Lung (tissue), 12 donors: ENCODE results near the gene CACNA1A. TPM values are rescaled to one million over a fixed set of nuclear protein-coding genes. Genes with fewer than 3 reads are reported as not detected.

Experiments
- ATAC-seq: fragments of 200-7000 bp; cut with Tn5 transposase; one replicate; pipeline ENCODE4 v1.9.1; 2020; ENCODE audit warnings: moderate number of reproducible peaks; ENCODE audit not compliant: insufficient read depth, low FRiP score
- DNase-seq, 3 donors: peaks; one replicate each; pipeline ENCODE4 v3.0.0-alpha.2; 2013 to 2017
- H3K27ac ChIP-seq, 2 donors: one replicate each; pipeline ENCODE4 v1.5.1; 2013; ENCODE audit warnings: mild to moderate bottlenecking in 2 of 2, moderate library complexity in 2 of 2, control low read depth in 1 of 2, inconsistent platforms in 1 of 2, low read depth in 1 of 2, low read length in 1 of 2
- H3K27me3 ChIP-seq, 3 donors: one replicate each; pipeline ENCODE4 v1.5.1; 2013; ENCODE audit warnings: low read length in 2 of 3; ENCODE audit not compliant: control insufficient read depth in 3 of 3, insufficient read depth in 3 of 3
- H3K36me3 ChIP-seq, 4 donors: one replicate each; pipeline ENCODE4 v1.5.1; 2013; ENCODE audit warnings: low read length in 4 of 4, mild to moderate bottlenecking in 1 of 4, moderate library complexity in 1 of 4; ENCODE audit not compliant: control insufficient read depth in 4 of 4, insufficient read depth in 4 of 4
- H3K4me1 ChIP-seq, 5 donors: one replicate each; pipeline ENCODE4 v1.5.1; 2013; ENCODE audit warnings: low read length in 5 of 5, mild to moderate bottlenecking in 2 of 5, moderate library complexity in 1 of 5; ENCODE audit not compliant: control insufficient read depth in 5 of 5, insufficient read depth in 5 of 5
- H3K4me3 ChIP-seq: one replicate; pipeline ENCODE4 v1.5.1; 2013; ENCODE audit warnings: mild to moderate bottlenecking, control low read depth, moderate library complexity
- H3K9ac ChIP-seq, 2 donors: one replicate each; pipeline ENCODE4 v1.5.1; 2013; ENCODE audit warnings: low read length in 2 of 2, control low read depth in 1 of 2; ENCODE audit not compliant: insufficient read depth in 1 of 2
- H3K9me3 ChIP-seq, 4 donors: one replicate each; pipeline ENCODE4 v1.5.1; 2013; ENCODE audit warnings: low read length in 3 of 4, mild to moderate bottlenecking in 1 of 4, moderate library complexity in 1 of 4; ENCODE audit not compliant: control insufficient read depth in 4 of 4, insufficient read depth in 3 of 4
- WGBS, 2 donors: extraction: QIAGEN DNeasy Blood & Tissue Kit; methylation state at CpG; one replicate each; pipeline ENCODE4 v1.1.7; 2013; 5-methylcytosine and 5-hydroxymethylcytosine counted together
- polyA plus RNA-seq, 2 donors: library from polyadenylated mRNA; stranded (reverse); fragments of 200-250 nt; gene quantifications; one replicate each; pipeline ENCODE4 v1.2.1, GENCODE V29; 2013
- total RNA-seq, 2 donors: library from RNA; depleted of rRNA in 1 of 2; stranded (reverse); fragments of >200 nt in 1 of 2; gene quantifications; one replicate each; pipeline ENCODE4 v1.2.1, GENCODE V29; 2014 to 2021
- TF ChIP-seq, protein P1 (sequence below): IDR thresholded peaks from 2 replicates; pipeline ENCODE4 v1.5.1; 2012; ENCODE audit warnings: mild to moderate bottlenecking; ENCODE audit errors: control extremely low read depth, extremely low read depth
- donor health status: control.
- donor health status: control.
- donor health status: Bipolar disorder and iron deficiency.
- donor health status: healthy.
- donor health status: DM: yes; HTN: yes; CAD: no.

CACNA1A gene
- total and polyA plus RNA-seq, 4 donors, result 0.27 to 1.00 (median 0.75) TPM

- H3K4me3 ChIP-seq, result no peak overlapping the region
- no peak overlapping the region for H3K9ac ChIP-seq
- no peak overlapping the region for H3K27ac ChIP-seq
- ATAC-seq (no peak), DNase-seq (no peak)
- WGBS, 2 donors, result 89 to 92% methylated on average over 4 of the region's 4 CpGs
- TF ChIP-seq, protein P1, sequence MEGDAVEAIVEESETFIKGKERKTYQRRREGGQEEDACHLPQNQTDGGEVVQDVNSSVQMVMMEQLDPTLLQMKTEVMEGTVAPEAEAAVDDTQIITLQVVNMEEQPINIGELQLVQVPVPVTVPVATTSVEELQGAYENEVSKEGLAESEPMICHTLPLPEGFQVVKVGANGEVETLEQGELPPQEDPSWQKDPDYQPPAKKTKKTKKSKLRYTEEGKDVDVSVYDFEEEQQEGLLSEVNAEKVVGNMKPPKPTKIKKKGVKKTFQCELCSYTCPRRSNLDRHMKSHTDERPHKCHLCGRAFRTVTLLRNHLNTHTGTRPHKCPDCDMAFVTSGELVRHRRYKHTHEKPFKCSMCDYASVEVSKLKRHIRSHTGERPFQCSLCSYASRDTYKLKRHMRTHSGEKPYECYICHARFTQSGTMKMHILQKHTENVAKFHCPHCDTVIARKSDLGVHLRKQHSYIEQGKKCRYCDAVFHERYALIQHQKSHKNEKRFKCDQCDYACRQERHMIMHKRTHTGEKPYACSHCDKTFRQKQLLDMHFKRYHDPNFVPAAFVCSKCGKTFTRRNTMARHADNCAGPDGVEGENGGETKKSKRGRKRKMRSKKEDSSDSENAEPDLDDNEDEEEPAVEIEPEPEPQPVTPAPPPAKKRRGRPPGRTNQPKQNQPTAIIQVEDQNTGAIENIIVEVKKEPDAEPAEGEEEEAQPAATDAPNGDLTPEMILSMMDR, result no peak
- peaks cover 0 to 2% (median 0%) of the 10 kb centered on the region in 5 donors for H3K4me1 ChIP-seq
- H3K9me3 ChIP-seq, result peaks cover 0 to 16% (median 3%) of the 10 kb centered on the region in 4 donors
- H3K36me3 ChIP-seq, result no peaks in the 10 kb centered on the region
- no peaks in the 10 kb centered on the region for H3K27me3 ChIP-seq
Observed at GRCh38 chr19:13398182-13398581, 108.1 kb downstream of the CACNA1A start.

DNA sequence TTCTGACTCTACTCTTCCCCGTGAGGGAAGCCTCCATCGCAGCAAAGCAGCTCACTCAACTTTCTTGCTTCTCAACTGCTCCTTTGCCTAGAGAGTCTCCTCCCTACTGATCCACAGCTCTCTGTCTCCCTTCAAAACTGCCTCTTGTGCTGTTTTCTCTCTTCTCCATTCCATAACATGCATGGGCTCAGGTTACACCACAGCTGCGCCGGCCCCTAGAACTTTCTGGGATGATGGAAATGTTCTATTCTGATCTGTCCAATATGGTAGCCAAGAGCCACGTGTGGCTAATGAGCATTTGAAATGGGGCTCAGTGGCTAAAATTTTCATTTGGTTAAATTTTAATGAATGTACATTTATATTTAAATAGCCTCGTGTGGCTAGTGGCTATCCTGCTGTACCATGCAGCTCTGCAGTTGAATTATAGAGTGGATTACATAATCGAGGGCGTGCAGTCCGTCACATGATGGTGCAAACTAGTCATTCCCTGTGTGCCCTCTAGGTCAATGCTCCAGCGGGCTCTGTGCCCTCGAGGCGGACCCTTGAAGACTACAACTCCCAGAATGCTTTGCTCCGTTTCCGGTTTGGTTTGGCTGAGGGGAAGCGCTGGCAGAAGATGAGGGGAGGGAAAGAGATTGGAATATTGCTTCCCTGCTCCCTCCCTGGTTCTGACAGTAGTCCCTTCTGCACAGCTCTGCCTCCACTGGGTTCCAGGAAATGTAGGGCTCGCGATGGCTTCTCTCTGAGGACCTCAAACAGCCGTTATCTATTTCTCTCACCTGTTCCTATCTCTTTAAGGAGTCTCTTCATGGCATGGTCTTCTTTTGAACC is 109.8 kb downstream of the CACNA1A start:
- DNase-seq, result peak; percentile 9 to 18 (median 15)
- Histone ChIP-seq H3K4me1 (peaks cover 0 to 2% (median 0%) of the 10 kb centered on the region in 5 donors), H3K27me3 (no peaks in the 10 kb centered on the region), H3K9me3 (peaks cover 0 to 13% (median under 1%) of the 10 kb centered on the region in 4 donors), H3K9ac (no peak overlapping the region), H3K27ac (no peak overlapping the region), H3K36me3 (no peaks in the 10 kb centered on the region), H3K4me3 (no peak overlapping the region)
- ATAC-seq, result no peak
- TF ChIP-seq, protein P1, result no peak
- 32 to 34% methylated on average over 18 of the region's 18 CpGs for WGBS, 2 donors

DNA sequence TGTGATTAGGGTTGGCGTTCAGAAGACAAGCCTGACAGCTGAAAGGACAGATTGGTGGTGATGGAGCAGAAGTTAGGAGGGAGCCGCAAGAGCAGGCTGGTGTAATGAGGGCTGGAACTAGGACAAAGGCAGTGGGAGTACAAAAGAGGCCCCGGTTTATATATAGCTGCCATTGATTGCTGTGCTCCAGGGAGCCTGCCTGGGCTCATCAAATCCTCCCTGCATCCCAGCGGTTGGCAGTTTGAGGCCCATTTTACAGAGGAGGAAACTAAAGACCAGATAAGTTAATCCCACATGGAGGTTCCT is 123.7 kb downstream of the CACNA1A start:
- Histone ChIP-seq H3K4me3 (no peak overlapping the region), H3K27me3 (no peaks in the 10 kb centered on the region), H3K36me3 (no peaks in the 10 kb centered on the region), H3K4me1 (no peaks in the 10 kb centered on the region), H3K9ac (no peak overlapping the region), H3K9me3 (peaks cover 0 to 3% (median 0%) of the 10 kb centered on the region in 4 donors), H3K27ac (no peak overlapping the region)
- no peak for DNase-seq
- no peak for ATAC-seq
- 83% methylated on average over 4 of the region's 4 CpGs for WGBS, 2 donors
- TF ChIP-seq, protein P1, result no peak
